Ishikawa (cell line): Measurements from ENCODE around the gene TBC1D21.

Source experiments
- CREB1 ChIP-seq: IDR thresholded peaks from 2 replicates; pipeline ENCODE4 v1.6.1; 2012; ENCODE audit warnings: low read depth
- EP300 ChIP-seq: IDR thresholded peaks from 2 replicates; pipeline ENCODE4 v1.6.1; 2012; ENCODE audit warnings: borderline replicate concordance
- TEAD4 ChIP-seq: IDR thresholded peaks from 2 replicates; pipeline ENCODE4 v1.6.1; 2012
- TF ChIP-seq, protein P1 (sequence below): IDR thresholded peaks from 2 replicates; pipeline ENCODE4 v1.6.1; 2012; ENCODE audit warnings: low read depth, mild to moderate bottlenecking

DNA sequence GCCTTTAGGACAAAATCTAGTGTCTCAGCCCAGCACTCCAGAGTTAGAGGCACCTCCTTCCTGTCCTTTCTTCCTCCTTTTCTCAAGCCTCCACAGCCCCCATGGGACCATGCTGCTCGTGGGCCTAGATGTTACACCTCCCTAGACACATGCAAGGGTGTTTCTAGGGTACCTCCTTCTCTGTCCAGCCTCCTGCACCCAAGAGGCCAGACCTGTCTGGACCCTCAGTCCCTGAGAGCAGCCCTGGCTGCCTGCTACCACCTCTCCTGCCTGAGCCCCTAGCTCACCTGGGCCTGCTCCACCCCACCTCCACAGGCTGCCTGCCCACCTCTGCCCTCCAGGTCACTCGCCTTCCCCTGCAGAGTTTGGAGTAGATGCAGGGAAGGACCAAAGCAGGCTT lies 58.1 kb downstream of the TBC1D21 start:
- TF ChIP-seq TEAD4 (no peak), EP300 (no peak), CREB1 (no peak)
- TF ChIP-seq, protein P1, sequence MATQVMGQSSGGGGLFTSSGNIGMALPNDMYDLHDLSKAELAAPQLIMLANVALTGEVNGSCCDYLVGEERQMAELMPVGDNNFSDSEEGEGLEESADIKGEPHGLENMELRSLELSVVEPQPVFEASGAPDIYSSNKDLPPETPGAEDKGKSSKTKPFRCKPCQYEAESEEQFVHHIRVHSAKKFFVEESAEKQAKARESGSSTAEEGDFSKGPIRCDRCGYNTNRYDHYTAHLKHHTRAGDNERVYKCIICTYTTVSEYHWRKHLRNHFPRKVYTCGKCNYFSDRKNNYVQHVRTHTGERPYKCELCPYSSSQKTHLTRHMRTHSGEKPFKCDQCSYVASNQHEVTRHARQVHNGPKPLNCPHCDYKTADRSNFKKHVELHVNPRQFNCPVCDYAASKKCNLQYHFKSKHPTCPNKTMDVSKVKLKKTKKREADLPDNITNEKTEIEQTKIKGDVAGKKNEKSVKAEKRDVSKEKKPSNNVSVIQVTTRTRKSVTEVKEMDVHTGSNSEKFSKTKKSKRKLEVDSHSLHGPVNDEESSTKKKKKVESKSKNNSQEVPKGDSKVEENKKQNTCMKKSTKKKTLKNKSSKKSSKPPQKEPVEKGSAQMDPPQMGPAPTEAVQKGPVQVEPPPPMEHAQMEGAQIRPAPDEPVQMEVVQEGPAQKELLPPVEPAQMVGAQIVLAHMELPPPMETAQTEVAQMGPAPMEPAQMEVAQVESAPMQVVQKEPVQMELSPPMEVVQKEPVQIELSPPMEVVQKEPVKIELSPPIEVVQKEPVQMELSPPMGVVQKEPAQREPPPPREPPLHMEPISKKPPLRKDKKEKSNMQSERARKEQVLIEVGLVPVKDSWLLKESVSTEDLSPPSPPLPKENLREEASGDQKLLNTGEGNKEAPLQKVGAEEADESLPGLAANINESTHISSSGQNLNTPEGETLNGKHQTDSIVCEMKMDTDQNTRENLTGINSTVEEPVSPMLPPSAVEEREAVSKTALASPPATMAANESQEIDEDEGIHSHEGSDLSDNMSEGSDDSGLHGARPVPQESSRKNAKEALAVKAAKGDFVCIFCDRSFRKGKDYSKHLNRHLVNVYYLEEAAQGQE, result no peak
